ENCODE results near the gene CLK1.
"Not testable (repeated sequence)": the region's sequence is repeated elsewhere in the genome, so short reads cannot be mapped to it uniquely, and the experiment has no call there.

CLK1 gene

DNA sequence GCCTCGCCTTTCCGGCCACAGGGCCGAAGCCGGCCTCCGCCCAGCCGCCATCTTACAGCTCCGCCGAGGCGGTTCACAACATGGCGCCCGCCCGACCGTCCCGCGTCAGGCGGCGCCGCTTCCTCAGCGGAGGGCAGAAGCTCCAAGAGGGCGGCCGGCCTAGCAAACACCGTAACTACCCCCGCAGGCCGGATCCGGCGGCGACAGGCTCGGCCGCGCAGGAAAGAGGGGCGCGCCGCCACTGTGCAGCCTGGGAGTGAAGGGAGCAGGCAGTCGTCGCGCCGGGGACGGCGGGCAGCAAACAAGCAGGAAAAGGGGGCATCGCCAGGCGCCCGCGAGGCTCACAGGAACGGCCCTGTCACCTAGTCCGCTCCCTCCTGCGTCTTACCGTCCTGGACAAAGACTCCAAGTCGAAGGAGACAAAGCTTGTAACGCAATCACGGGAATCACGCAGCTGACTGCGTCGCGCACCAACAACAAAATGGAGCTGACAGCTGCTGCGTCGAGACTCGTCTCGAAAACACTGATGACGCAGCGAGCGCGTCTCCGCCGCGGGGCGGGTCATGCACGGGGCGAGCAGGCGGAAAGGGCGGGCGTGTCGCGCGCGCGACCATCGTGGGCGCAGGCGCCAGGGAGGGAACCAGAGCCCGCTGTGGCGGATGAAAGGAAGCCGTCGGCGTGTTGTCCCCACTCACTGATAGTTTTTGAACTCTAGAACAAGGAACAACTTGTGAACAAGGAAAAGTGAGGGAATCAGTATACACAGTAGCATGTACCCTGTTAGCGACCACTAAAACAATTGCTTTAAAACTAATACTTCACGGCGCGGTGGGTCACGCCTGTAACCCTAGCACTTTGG is at the start of gene CLK1:
Gene CLK1 (minus strand): TSS at position 483 of the 859 bp plus-strand sequence. CDS start 2,796 bp downstream, outside the sequence.
- DNase-seq, result peak; percentile 96 to 97

DNA sequence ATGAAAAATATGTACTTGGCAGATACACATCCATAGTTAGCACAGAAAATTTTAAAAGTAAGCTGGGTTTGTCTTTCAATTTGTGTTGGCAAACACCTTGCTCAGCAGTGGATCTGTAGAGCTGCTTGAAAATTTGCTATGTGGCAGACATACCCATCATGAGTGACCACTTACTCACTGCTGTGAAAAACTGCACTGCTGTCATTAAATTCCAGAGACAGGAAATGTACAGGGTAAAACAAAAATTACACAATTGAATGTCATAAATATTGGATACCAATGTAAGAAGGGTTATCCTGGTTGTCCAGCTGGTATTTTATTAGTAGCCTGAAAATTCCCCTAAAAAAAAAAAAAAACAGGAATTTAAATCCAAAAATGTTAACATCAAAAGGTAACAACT is 49.2 kb upstream of the CLK1 start:
- no peak for DNase-seq

DNA sequence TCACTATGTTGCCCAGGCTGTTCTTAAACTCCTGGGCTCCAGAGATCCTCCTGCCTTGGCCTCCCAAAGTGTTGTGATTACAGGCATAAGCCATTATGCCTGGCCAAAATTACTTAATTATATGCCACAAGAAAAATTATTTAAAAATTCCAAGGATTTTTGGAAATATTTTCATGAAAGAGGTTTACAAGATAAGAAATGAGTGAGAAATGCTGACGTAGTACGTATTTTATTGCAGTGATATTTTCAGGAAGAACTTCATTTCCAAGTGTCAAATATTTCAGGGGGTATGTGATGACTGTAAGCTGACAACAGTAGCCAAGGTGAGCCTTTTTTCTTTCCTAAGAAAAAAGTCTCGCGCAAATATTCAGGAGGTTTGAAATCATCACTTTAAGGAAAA is 45.5 kb upstream of the CLK1 start:
- no peak for DNase-seq

DNA sequence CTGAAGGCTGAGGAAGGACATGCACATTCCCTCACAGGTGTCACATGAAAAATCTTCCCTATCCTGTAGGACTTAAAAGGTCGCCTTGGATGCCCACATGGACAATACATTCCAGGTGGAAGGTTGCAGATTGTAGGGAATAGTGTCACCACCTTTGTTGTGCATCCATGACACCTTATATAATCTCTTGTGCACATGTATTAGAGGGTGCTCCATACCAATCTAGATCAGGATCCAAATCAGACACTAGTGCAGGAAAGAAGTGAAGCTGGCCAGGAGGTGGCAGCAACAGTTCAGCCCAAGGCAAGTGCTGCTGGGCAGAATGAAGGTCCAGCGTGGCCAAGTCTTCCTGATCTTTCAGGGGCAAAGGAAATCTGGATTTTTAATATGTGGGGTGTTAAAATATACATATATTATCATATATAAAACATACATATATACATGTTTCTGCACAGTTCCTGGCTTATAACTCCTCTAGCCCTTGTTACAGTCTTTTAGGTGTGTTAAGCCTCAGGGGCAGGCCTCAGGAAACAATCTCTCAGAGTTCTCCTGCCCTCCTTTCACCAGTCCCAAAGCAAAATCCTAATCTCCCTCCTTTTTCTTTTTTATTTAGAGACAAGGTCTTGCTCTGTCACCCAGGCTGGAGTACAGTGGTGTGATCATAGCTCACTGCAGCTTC is 41.3 kb upstream of the CLK1 start:
- peak; percentile 53 to 62 for DNase-seq

DNA sequence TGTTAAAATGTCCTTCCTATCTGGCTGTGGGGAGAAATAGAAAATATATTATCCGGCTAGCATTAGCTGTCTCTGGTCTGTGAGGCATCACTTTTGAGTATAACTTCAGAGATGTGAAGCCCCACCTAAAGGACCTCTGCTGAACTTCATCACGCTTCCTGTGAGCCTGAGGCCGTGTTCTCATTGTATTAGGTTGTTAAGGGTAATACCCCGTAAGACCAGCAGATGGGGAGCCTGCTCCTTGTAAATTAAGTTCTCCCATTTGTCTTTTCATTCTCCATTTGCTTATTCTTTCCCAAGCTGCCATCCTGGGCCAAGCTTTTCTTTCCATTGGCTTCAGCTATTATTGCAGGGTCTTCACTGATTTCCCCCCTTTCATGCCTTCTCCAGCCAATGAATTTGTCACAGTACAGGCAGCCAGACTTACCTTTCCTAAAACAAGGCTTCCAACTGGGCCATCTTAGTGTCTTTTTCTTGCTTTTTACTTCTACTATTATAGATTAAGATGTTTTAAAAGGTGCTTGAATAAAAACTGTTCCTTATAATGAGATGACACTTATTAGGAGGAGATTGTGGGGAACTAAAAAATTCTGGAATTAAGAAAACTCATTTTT is 37.1 kb upstream of the CLK1 start:
- peak; percentile 80 to 88 for DNase-seq

DNA sequence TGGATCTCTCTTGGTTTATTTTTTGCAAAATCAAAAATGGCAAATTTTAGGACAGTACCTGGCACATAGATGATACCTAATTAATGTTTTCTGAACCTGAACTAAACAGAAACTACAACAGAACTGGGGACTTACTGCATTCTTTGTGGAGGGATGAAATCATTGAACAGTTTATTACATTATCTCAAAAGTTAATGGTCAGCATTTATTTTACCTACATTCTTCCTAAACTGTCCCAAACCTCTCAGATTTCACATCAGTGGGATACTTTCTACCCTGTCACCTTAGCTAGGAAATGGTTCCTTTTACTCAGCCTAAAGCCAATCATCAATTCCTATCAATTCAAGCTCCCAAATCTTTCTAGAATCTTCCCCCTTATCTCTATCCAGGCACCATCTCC is 35.0 kb upstream of the CLK1 start:
- no peak for DNase-seq

DNA sequence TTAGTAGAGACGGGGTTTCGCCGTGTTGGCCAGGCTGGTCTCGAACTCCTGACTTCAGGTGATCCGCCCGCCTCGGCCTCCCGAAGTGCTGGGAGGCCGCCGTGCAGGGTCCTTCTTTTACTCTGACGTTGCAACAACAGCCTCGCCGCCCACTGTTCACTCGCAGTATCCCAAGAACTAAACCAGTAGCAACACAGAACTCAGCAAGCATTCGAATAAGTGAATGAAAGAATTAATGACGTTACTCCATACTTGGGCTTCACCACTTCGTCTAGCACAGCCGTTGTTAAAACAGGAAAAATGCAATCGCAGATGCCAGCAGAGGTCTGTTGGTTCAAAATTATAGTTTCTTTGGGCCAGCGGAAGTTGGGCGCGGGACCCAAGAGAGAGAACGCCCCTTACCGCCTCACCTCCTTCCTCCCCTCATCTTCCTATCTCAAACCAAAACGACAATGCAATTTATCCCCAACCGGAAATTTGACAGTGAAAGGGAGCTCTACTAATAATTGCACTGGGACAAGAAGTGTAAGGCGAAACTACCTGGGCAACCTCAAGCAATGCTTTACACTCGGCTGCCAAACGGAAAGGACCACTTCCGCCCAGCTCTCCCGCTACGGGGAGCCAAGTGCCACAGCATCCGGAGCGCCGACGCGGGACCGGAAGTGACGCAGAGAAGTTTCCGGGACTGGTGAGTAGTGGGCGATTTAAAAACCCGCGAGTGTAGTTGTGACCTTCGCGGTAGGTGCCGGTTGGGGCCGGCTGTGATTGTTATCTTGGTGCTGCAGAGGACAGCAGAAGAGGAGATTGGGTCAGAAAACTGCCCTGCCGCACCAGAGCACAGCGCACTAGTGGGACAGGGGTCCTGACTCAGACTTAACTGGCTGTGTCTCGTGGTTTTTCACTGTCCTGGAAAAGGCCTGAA is 24.5 kb upstream of the CLK1 start, which contains the start of the genes NIF3L1 and PPIL3:
Gene NIF3L1 (plus strand): TSS at position 668 of the 922 bp plus-strand sequence. CDS start 2,573 bp downstream, outside the sequence.
Gene PPIL3 (minus strand): TSS at position 374 of the 922 bp plus-strand sequence. CDS start 1,462 bp downstream, outside the sequence.
- peak; percentile 96 to 97 for DNase-seq

DNA sequence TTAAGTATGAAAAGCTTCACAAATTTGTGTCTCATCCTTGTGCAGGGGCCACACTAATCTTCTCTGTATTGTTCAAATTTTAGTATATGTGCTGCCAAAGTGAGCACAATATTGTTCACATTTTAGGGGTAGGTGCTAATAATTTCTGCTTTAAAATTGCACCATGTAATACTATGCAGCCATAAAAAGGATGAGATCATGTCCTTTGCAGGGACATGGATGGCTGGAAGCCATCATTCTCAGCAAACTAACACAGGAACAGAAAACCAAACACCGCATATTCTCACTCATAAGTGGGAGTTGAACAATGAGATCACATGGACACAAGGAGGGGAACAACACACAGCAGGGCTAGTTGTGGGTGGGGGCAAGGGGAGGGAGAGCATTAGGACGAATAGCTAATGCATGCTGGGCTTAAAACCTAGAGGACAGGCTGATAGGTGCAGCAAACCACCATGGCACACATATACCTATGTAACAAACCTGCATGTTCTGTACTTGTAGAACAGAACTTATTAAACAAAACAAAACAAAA is 17.3 kb upstream of the CLK1 start:
- not testable (repeated sequence) for DNase-seq

DNA sequence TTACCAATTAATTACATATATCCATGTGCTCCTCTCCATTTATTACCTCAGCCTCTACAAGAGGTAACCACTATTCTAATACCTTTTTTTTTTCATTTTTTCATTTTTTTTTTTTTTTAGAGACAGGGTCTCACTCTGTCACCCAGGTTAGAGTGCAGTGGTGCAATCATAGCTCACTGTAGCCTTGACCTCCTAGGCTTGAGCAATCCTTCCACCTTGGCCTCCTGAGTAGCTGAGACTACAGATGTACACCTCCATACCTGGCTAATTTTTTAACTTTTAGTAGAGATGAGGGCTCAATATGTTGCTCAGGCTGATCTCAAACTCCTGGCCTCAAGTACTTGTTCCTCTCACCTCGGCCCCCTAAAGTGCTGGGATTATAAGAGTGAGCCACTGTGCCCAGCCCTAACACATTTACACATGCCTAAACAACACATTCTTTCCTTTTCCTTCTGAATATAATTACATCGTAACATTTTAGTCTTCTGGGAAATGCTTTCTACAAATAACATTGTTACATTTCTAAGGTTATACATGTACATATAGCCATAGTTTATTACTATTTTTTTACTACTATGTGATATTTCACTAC is 13.9 kb upstream of the CLK1 start:
- DNase-seq, result no peak

DNA sequence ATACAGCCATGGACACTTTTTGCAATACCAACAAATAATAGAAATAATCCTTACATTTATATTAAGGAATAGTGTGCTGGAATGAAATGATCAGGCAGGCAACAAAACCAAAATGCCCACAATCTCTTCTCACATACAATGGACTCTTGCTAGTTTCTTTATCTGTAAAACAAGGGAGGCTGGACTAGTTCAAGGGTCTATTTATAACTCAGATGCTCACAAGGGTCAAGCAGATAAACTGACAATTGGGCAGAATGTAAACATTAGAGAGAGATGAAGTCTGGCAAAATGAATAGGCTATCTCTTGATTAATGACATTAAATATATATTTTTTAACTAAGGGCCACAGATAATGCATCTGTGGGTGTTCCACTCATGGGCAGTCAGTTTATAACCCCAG is 13.0 kb upstream of the CLK1 start:
- DNase-seq, result no peak

DNA sequence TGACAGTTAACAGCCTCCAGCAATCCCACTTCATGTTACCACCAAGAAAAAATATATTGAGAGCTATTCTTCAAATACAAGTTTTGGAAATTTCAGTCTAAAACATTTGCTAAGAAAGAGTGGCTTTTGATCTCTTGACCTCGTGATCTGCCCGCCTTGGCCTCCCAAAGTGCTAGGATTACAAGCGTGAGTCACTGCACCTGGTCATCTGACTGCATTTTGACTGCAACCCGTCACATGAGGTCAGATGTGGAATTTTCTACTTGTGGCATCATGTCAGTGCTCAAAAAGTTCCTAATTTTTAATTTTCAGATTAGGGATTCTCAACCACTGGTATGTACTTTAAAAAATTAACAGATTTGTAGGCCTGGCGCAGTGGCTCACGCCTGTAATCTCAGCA is 9.1 kb upstream of the CLK1 start:
- no peak for DNase-seq

DNA sequence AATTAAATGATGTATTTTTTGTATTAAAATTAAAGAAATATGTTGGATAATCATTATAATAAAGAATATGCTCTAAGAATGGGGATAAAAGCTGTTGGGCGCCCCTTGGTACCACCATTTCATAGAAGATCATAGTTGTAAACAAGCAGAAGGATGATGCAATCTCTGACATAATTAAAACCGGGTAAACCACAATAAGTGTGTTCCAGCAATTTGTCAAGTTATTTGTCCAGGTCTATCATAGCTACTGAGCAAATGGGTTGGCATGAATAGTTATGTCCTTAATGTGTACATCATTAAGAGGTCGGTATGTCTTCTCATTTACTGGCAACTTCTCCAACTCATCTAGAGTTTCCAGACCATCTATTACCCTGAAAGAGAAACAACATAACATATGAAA is 6.7 kb upstream of the CLK1 start:
- DNase-seq, result no peak

DNA sequence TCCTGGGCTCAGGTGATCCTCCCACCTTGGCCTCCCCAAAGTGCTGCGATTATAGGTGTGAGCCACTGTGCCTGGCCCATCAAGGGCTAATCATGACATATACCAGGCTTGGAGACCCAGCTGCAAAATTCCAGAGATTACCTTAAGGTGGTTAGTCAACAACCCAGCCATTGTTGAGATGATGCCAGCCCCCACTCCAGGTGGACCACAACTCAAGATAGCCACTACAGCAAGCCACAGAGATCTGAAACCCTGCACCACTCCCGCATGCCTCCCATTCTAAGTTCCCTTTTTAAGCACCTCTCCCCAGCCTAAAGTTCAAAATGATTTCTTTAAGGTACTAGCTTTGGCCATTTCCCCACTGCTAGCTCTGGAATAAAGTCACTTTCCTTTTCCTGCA is 4.6 kb upstream of the CLK1 start:
- DNase-seq, result no peak

DNA sequence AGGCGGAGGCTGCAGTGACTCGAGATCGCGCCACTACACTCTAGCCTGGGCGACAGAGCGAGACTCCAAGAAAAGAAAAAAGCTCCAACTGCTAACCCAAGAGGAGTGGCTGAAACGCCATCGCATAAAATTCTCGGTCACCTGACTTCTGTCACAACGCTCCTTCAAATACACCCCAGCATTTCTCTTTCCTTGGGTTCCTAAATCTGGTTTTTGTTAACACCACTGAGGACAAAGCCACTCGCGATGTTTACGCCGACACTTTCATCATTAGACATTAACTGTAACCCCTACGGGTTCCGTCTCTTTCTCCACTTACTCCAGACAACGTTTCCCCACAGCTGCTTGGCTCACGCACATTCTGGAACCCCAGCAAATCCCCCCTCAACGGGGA is 679 bp downstream of the CLK1 start:
- peak in 1 of 2 donors; percentile 26 for DNase-seq

DNA sequence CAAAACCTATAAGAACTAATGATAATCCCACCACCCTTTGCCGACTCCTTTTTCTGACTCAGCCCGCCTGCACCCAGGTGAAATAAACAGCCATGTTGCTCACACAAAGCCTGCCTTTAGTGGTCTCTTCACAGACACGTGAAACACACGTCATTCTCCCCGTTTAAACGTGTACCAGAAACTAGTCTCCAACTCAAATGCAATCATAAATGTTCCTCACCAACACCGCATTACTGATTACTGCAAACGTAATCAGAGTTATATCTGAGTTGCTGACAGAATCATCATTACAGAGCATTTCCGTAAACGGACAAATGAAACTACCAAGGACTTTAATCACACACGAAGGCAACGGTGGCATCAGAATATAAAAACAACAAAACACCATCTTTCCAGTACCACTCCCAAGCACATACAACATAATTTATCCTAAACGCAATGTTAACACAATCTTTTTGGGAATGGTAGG is 1.9 kb downstream of the CLK1 start:
- DNase-seq, result peak; percentile 65 to 81

DNA sequence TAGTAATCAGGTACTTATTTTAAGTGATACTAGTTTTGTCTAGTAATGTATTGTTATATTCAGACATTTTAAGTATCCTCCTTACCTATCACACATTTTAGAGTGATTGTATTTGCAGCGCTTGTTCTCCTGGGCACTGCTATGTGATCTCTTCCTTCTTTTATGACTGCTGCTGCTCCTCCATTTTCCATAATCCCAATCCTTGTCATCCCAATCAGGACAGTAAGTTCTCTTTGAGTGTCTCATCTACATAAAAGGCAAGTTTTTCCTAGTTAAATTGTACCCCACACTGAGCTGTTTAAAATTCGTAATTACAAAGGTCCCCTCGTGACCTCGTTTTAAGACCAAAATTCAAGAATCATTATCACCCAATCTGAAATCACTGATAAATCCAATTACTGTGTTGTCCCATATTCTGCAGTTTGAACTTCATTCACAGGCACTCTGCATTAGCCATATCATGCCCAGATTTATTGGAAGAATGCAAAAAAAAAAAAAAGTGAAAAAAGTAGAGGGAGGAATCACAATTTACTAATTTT is 2.8 kb downstream of the CLK1 start:
- no peak for DNase-seq

DNA sequence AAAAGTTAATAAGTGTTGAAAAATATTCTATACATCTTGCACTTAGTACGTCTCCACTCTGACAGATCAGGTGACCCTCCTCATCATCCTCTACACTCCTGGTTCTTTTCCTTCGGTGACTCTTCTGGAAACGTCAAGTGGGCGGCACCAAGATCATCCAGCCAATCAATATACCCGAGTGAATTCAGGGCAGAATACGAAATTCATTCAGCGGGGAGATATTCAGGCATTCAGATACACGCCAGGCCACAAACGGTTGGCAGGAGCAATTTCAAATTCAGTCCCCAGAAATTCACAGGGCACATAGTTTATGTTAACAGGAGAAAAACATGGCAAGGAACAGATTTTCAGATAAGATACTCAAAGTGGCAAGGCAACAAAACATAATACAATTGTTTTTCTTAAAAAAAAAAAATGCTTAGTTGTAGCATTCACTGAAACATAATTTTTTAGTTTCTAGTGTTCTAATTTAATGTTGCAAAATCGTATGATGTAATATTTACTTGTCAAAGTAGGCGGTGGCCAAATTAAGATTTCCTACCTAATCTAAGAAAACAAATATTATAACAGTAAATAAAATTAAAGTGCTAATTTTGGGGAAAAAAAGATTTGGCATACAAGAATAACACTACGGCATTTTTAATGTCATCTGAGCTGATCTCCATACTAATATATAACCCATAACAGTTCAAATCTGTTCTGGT is 4.2 kb downstream of the CLK1 start:
- DNase-seq, result peak in 1 of 2 donors; percentile 58

DNA sequence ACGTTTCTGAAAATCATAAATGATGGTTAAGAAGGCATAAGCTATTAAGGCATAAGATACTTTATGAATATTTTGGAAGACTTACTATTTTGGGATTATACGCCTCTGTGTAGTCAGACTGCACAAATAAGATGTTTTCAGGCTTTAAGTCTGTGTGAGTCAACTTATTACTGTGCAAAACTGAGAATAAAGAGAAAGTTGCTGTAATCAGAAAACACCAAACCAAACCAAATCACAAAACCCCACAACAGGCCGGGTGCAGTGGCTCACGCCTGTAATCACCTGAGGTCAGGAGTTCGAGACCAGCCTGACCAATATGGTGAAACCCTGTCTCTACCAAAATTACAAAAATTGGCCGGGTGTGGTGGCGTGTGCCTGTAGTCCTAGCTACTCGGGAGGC is 7.7 kb downstream of the CLK1 start:
- no peak for DNase-seq

DNA sequence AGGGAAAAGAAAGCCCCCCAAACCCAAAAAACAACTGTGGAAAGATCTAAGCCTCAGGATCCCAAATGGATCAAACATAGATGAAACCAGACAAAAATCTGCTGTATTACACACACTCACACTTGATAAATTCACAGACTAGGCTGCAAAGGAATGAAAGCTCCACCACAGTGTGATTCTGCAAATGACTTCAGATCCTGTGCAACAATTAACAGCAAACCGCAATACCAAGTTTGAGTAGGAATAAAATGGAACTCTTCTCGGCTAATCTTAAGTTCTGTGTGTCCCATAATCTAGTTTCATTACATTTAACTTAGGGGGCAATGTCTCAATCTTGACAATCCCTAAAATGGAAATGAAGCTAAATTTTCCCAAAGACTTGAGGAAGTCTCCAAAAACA is 11.9 kb downstream of the CLK1 start:
- no peak for DNase-seq

DNA sequence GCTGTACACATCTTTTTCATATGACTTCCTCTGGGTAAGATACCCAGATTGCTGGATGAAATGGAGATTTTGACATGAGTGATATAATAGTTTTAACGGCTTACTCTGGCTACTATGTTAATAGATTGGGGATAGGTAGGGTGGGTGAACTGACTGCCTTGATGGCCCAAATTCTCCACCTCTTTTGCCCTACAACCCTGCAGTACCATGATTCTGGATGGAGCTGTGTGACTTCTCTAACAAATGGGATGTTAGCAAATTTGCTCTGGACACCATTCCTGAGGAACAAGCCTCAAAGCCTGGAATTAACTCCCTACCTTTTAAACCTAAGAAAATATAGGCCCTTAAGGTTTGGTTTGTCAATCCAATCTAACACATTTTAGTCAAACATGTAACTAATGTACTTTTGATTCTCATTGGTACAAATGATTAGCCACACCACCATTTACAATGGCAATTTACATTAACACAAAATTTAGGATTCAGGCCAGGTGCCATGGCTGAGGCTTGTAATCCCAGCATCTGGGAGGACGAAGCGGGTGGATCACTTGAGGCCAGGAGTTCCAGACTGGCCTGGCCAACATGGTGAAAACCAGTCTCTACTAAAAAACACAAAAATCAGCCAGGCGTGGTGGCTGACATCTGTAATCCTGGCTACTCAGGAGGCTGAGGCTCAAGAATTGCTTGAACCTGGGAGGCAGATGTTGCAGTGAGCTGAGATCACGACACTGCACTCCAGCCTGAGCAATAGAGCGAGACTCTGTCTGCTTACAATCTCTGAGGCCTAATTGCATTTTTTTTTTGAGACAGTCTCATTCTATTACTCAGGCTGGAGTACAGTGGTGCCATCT is 12.8 kb downstream of the CLK1 start:
- peak in 1 of 2 donors; percentile 21 for DNase-seq

All from CD4-positive, alpha-beta T cell treated with Interferon alpha-2 for 1 hour (primary cell).